GM10248 (cell line): ENCODE results near the gene PFDN6.
A peak's percentile ranks its signal among the peaks of the same experiment; 100 is the strongest.

Source experiments
- CTCF ChIA-PET: fragments of 300-600 bp; sonication (Branson Sonifier 250); formaldehyde crosslinking; extraction: SDS; loops from one replicate; lab custom pipeline; 2021; ENCODE audit warnings: antibody characterized with exemption; lab: Yijun Ruan, JAX
- POLR2A ChIA-PET: fragments of 350-650 bp; sonication (Branson Sonifier 250); formaldehyde crosslinking; extraction: SDS; loops from one replicate; lab custom pipeline; 2020; ENCODE audit warnings: antibody characterized with exemption; lab: Yijun Ruan, JAX
- DNase-seq: peaks from one replicate; pipeline ENCODE4 v3.0.0; 2012; ENCODE audit errors: extremely low spot score
- CTCF ChIP-seq: IDR thresholded peaks from 2 replicates; pipeline ENCODE4 v1.5.1; 2012; ENCODE audit warnings: mild to moderate bottlenecking, low read depth; ENCODE audit errors: extremely low read depth, missing control alignments, control extremely low read depth

Gene PFDN6

GRCh38 chr6:33304216-33304615 lies 14.8 kb downstream of the PFDN6 start:
- ChIA-PET CTCF (interaction anchor here (1.6 kb wide), 1 partner anchor 13 kb away, joined by 6 read pairs; the partner anchor contains the start of gene ZBTB22), POLR2A (no interaction called here)
- no peak for TF ChIP-seq CTCF
- no peak for DNase-seq

GRCh38 chr6:33305052-33305451 lies 15.7 kb downstream of the PFDN6 start:
- POLR2A ChIA-PET: no interaction called here
- TF ChIP-seq CTCF: no peak
- CTCF ChIA-PET: interaction anchor here (1.6 kb wide), 1 partner anchor 13 kb away, joined by 6 read pairs; the partner anchor contains the start of gene ZBTB22
- DNase-seq: no peak

DNA sequence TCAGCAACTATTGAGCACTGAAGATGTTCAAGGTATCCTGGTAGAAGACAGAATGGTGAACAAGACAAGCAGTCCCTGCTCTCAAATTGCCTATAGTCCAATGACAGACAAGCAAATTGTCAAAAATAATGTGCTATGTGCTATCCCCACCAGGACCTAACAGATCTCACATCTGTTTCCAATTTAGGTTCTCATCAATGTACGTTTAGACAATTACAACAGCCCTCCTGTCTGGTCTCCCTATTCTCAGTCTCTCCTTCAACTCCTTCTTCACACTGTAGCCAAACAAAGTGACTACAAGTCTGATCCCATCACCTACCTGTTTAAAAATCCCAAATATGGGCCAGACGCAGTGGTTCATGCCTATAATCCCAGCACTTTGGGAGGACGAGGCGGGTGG lies 17.0 kb downstream of the PFDN6 start:
- ChIA-PET POLR2A (no interaction called here), CTCF (no interaction called here)
- no peak for TF ChIP-seq CTCF
- no peak for DNase-seq

DNA sequence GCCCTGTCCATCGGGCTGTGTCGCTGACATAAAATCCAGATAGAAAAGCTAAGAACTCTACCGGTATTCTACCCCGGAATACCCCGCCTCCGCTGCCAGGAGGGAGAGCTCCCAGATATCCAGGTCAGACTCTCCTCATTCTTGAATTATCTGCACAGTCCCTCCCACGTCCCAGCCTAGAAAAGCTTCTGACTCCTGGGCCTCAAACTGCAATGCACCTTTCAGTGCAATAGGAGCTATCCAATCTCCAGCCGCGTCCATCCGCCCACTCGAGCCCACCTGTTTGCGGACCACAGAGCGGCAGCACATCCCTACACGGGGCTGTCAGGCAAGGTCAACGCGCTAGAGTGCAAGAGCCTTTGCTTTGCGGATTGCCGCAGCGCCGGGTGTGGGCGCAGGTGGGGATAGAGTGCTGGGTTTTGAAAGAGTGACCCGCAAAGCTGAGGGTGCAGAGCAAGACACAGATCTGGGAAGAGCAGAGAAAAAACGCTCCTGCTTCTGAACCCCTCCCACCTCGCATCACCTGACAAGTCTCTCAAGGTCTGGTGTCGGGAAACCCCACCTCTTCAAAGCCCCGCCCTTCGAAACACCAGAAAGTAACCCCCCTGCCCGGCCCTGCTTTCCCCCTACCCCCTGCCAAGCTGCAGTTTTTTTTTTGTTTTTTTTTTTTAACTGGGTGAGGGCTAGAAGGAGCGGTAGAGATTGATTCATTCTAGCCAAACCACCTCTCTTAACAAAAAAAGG lies 23.1 kb downstream of the PFDN6 start:
- CTCF ChIA-PET: interaction anchor here (0.8 to 2.7 kb wide), 5 partner anchors 9 to 44 kb away, joined by 3 to 18 read pairs (median 4); partner anchors contain the start of gene RGL2
- POLR2A ChIA-PET: interaction anchor here (0.5 to 1.1 kb wide), 3 partner anchors 11 to 103 kb away, joined by 3 to 7 read pairs (median 3); partner anchors contain the start of gene RGL2
- peak; percentile 88 for DNase-seq
- TF ChIP-seq CTCF: peak; percentile 19

DNA sequence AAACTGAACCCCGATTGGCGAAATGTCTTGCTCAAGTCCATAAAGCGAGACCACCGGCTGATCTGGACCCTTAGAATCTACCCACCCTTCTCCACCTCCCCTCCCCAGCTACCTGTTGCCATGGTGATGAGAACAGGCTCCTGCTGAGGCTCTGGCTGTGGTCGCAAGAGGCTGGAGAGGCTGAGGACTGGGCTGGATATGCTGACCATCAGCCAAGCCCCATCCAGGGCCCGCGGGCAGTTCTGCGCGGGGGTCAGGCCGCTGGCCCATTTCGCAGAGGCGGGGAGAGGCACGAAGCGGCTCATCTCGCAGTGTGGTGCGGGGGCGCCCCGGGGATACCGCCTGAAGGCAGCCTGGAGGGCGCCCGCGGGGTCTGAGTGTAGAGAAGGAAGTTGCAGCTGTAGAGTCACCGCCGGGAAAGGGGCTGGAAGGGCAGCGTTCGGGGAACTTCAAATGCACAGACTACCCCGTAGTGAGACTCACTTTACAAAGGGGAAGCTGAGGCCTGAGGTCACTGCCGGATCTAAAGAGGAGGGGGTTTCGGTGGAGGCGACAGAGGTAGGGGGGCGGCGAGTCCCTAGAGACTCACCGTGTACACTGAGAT lies 23.8 kb downstream of the PFDN6 start:
- ChIA-PET CTCF (interaction anchor here (0.8 to 2.7 kb wide), 3 partner anchors 8 to 14 kb away, joined by 3 to 18 read pairs (median 15); partner anchors contain the start of gene RGL2), POLR2A (interaction anchor here (0.5 to 0.8 kb wide), 3 partner anchors 12 to 103 kb away, joined by 3 to 7 read pairs (median 3); partner anchors contain the start of genes RPS18 and VPS52)
- no peak for DNase-seq
- TF ChIP-seq CTCF: no peak
